Measurements from ENCODE around the gene PSAPL1.

Gene PSAPL1

DNA sequence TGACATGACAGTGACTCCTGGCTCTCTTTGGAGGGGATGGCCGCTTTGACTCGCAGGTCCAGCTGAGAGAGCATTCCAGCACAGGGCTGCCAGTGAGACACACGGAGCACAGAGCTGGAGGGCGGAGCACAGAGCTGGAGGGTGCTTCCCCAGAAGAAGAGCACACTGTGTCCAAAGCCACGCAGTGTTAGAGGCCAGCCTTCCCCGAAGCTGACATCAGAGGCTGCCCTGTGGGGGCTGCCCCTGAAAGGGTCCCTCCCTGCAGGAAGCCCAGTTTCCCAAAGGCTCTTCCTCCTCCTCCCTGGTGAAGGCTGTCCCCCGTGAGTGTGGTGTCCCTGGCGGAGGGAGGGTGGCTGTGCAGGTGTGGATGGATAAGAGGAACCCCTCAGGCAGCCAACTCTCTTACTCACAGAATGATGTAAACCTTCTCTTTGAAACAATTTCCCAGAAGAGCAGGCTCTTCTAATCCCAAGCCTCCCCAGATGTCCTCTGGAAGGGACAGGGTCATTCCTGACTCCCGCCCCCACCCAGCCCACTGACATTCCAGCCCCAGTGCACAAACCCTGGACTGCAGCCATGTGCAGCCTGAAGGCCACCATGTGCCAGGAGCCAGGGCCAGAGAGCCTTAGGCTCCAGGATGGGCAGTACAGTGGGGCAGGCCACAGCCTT lies 53.4 kb downstream of the PSAPL1 start:
- DNase-seq (ENCODE audit: low read depth), result no peak
- no peak overlapping the region for H3K4me3 ChIP-seq (ENCODE audit: control insufficient read depth, low read depth, low read length)
- TF ChIP-seq, protein P1, sequence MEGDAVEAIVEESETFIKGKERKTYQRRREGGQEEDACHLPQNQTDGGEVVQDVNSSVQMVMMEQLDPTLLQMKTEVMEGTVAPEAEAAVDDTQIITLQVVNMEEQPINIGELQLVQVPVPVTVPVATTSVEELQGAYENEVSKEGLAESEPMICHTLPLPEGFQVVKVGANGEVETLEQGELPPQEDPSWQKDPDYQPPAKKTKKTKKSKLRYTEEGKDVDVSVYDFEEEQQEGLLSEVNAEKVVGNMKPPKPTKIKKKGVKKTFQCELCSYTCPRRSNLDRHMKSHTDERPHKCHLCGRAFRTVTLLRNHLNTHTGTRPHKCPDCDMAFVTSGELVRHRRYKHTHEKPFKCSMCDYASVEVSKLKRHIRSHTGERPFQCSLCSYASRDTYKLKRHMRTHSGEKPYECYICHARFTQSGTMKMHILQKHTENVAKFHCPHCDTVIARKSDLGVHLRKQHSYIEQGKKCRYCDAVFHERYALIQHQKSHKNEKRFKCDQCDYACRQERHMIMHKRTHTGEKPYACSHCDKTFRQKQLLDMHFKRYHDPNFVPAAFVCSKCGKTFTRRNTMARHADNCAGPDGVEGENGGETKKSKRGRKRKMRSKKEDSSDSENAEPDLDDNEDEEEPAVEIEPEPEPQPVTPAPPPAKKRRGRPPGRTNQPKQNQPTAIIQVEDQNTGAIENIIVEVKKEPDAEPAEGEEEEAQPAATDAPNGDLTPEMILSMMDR (IDR thresholded peaks at IDR 0.05; ENCODE audit: control insufficient read depth, insufficient read depth, low read depth, low read length, missing control alignments), result no peak

Data from AG09309 (cell line).